SJCRH30 (cell line): ENCODE data around the gene SHISA9. TPM values are rescaled to one million over a fixed set of nuclear protein-coding genes. Genes with fewer than 3 reads are reported as not detected.

Source experiments
- DNase-seq, 2 experiments: peaks; one replicate each; pipeline ENCODE4 v3.0.0-alpha.2; 2015 to 2020
- H3K27ac ChIP-seq: fragments of 250-450 bp; sonication (Bioruptor Pico); 2 replicates; pipeline ENCODE4 v1.5.1; 2020; ENCODE audit warnings: mild to moderate bottlenecking, moderate library complexity
- H3K27me3 ChIP-seq: fragments of 250-450 bp; sonication (Bioruptor Pico); 2 replicates; pipeline ENCODE4 v1.5.1; 2020; ENCODE audit warnings: mild to moderate bottlenecking, moderate library complexity
- H3K36me3 ChIP-seq: fragments of 250-450 bp; sonication (Bioruptor Pico); 2 replicates; pipeline ENCODE4 v1.5.1; 2020; ENCODE audit warnings: mild to moderate bottlenecking, moderate library complexity
- H3K4me1 ChIP-seq: fragments of 250-450 bp; sonication (Bioruptor Pico); 2 replicates; pipeline ENCODE4 v1.5.1; 2020; ENCODE audit warnings: mild to moderate bottlenecking, moderate library complexity
- H3K4me3 ChIP-seq: fragments of 250-450 bp; sonication (Bioruptor Pico); 2 replicates; pipeline ENCODE4 v1.5.1; 2020; ENCODE audit warnings: mild to moderate bottlenecking, moderate library complexity
- H3K9me3 ChIP-seq: fragments of 250-450 bp; sonication (Bioruptor Pico); replicated peaks from 2 replicates; pipeline ENCODE4 v1.5.1; 2020; ENCODE audit warnings: mild to moderate bottlenecking, moderate library complexity
- total RNA-seq: library from RNA; depleted of rRNA; stranded (reverse); fragments of >200 nt; shearing (Covaris generic); gene quantifications from 2 replicates; pipeline ENCODE4 v1.2.3, GENCODE V29; 2014

SHISA9 gene
- total RNA-seq, 1 experiment from 2014 or later, result not detected

GRCh38 chr16:12881740-12882139 is 19.7 kb upstream of the SHISA9 start:
- Histone ChIP-seq H3K9me3 (no peaks in the 10 kb centered on the region), H3K27ac (no peak overlapping the region), H3K36me3 (no peaks in the 10 kb centered on the region), H3K4me3 (no peak overlapping the region), H3K4me1 (no peaks in the 10 kb centered on the region), H3K27me3 (no peaks in the 10 kb centered on the region)
- no peak for DNase-seq

- H3K27me3 ChIP-seq, result no peaks in the 10 kb centered on the region
- H3K27ac ChIP-seq, result no peak overlapping the region
Measured at GRCh38 chr16:12885742-12886141, 15.7 kb upstream of the SHISA9 start.

GRCh38 chr16:12891836-12892235 is 9.6 kb upstream of the SHISA9 start:
- H3K4me1 ChIP-seq, result no peaks in the 10 kb centered on the region
- no peaks in the 10 kb centered on the region for H3K36me3 ChIP-seq
- H3K27ac ChIP-seq, result no peak overlapping the region
- no peak overlapping the region for H3K4me3 ChIP-seq
- DNase-seq, result no peak
- H3K27me3 ChIP-seq, result no peaks in the 10 kb centered on the region
- no peaks in the 10 kb centered on the region for H3K9me3 ChIP-seq

More at GRCh38 chr16:12885742-12886141, 15.7 kb upstream of the SHISA9 start:
- Histone ChIP-seq H3K36me3 (no peaks in the 10 kb centered on the region), H3K4me1 (no peaks in the 10 kb centered on the region), H3K4me3 (no peak overlapping the region), H3K9me3 (no peaks in the 10 kb centered on the region)
- no peak for DNase-seq

DNA sequence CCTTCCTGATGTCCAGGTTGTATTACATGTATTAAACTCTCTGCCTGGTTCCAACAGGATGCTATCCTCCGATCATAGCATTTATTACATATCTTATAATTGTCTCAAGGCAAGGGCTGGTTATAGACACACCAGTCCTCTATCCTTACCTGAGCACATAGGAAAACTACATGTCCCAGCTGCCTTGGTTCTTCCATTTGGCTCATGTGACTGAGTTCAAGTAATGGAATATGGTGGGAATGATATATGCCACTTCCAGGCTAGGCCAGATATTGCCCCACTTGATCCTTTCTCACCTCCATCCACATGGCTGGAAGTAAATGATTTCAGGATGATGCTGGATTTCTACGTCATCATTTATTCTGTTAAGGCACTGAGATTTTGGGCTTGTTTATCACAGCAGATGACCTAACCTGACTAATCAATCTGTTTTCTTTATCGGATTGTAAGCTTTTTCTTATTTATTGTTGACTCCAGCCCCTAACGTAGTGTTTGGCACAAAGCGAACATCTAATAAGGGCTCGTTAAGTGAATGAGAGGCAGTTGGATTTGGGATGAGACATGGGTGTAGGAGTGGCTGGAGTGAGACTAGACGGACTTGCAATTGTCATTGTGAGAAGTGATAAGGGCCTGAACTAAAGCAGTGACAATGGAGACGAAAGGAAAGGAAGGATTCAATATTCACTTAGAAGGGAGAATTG is 8.2 kb upstream of the SHISA9 start:
- Histone ChIP-seq H3K27ac (no peak overlapping the region), H3K27me3 (no peaks in the 10 kb centered on the region), H3K4me3 (no peak overlapping the region), H3K36me3 (no peaks in the 10 kb centered on the region), H3K9me3 (no peaks in the 10 kb centered on the region), H3K4me1 (no peaks in the 10 kb centered on the region)
- no peak for DNase-seq

DNA sequence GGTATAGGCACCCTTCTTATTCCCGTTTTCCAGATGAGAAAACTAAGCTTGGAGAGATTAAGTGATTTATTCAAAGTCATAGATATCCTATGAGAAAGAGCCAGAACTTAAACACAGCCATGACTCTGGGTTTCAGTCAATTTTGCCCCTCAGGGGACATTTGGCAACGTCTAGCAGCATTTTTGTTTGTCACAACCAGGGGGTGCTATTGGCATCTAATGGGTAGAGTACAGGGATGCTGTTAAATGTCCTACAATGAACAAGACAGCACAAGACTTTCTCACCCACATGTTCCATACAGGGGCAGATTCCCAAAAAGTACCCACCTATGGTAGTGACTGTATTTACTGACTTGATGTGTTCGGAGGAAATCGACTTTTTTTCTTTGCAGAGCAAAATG is 4.8 kb upstream of the SHISA9 start:
- no peak overlapping the region for H3K4me3 ChIP-seq
- no peaks in the 10 kb centered on the region for H3K9me3 ChIP-seq
- peak in 1 of 2 experiments; percentile 61 for DNase-seq

DNA sequence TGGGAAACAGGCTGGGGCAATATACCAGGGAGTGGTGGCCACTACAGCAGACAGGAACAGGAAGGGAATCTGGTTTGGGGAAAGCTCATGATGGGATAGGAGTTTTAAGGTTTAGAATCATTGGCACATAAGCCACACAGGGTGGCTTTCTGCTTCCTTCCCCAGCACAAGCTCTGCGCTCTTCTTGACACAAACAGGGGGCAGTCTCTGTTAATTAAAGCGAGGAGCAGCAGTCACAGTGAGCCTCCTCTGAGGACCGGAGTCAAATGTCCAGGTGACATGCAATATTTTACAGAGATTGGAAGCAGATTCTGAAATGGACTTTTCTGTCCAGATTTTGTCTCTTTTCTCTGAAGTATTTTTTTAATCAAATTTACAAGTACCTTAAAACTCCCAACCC is 2.8 kb upstream of the SHISA9 start:
- no peak overlapping the region for H3K4me3 ChIP-seq
- H3K9me3 ChIP-seq, result no peaks in the 10 kb centered on the region
- no peaks in the 10 kb centered on the region for H3K36me3 ChIP-seq
- H3K4me1 ChIP-seq, result no peaks in the 10 kb centered on the region
- H3K27ac ChIP-seq, result no peak overlapping the region
- H3K27me3 ChIP-seq, result no peaks in the 10 kb centered on the region
- no peak for DNase-seq

More for the DNA sequence above, 4.8 kb upstream of the SHISA9 start:
- Histone ChIP-seq H3K27ac (no peak overlapping the region), H3K4me1 (no peaks in the 10 kb centered on the region), H3K27me3 (no peaks in the 10 kb centered on the region), H3K36me3 (no peaks in the 10 kb centered on the region)

DNA sequence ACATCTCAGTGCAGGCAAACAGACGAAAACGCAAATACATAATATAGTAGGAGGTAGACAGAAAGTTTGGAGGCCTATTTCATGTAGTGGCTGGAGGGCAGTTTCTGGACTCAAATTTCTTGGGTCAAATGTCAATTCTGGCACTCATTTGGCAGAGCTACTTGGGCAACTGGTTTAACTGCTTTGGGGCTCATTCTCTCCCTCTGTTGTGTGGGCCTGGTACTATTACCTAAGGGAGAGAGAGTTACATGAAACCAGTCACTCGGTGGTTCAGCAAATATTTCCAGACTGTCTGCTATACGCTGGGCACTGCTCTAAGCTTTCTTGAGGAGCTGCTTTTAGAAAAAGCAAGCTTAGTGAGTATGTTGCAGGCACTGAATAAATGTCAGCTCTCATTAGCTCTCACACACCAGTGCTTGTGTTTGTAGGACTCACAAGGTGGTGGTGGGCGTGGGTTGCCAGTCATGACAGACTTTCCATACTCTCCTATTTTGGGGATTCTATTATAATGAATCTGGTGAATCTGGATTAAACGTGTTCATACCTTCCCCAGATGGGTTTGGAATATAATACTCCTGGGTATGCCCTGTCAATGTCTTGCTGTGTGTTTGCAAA is 1.8 kb upstream of the SHISA9 start:
- Histone ChIP-seq H3K27me3 (no peaks in the 10 kb centered on the region), H3K4me3 (no peak overlapping the region)
- DNase-seq, result no peak

GRCh38 chr16:12900156-12900555 is 1.2 kb upstream of the SHISA9 start:
- DNase-seq, result no peak
- no peak overlapping the region for H3K27ac ChIP-seq
- no peaks in the 10 kb centered on the region for H3K9me3 ChIP-seq
- H3K36me3 ChIP-seq, result no peaks in the 10 kb centered on the region
- H3K27me3 ChIP-seq, result no peaks in the 10 kb centered on the region
- no peaks in the 10 kb centered on the region for H3K4me1 ChIP-seq
- H3K4me3 ChIP-seq, result no peak overlapping the region

More for the DNA sequence above, 1.8 kb upstream of the SHISA9 start:
- H3K9me3 ChIP-seq, result no peaks in the 10 kb centered on the region
- H3K27ac ChIP-seq, result no peak overlapping the region
- H3K36me3 ChIP-seq, result no peaks in the 10 kb centered on the region
- H3K4me1 ChIP-seq, result no peaks in the 10 kb centered on the region

DNA sequence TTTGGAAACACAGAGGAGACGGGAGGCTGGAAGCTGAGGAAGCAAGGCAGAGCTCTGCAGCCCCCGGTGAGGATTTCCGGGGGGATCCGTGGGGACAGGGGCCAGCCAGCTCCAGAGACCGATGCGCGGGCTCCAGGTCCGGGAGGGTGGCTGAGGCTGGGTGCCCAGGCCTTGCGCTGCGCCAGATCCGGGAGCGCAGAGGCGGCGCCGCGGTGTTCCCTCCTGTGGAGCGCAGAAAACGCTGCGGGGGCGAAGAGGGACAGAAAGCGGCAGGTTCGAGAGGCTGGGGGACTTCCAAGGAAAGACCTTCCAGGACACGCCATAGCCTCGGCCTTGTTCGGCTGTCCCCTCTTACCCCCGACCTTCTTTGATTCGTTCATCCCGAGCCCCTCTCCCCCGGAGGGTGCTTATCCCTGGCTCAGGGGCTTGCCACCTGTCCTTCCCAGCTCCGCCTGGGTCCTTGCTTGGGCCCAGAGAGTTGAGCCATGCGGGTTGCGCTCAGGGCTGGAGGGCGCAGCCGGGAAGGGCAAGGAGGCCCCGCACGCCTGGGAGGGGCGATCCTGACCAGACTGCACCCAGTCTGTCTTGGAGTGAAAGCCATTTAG is 697 bp upstream of the SHISA9 start:
- Histone ChIP-seq H3K36me3 (no peaks in the 10 kb centered on the region), H3K27ac (no peak overlapping the region), H3K27me3 (no peaks in the 10 kb centered on the region), H3K4me1 (no peaks in the 10 kb centered on the region), H3K9me3 (no peaks in the 10 kb centered on the region), H3K4me3 (no peak overlapping the region)
- DNase-seq, result no peak

- Histone ChIP-seq H3K9me3 (no peaks in the 10 kb centered on the region), H3K4me1 (no peaks in the 10 kb centered on the region), H3K27ac (no peak overlapping the region), H3K4me3 (no peak overlapping the region), H3K27me3 (no peaks in the 10 kb centered on the region), H3K36me3 (no peaks in the 10 kb centered on the region)
- DNase-seq, result no peak
Measured at GRCh38 chr16:12901204-12901596, 198 bp upstream of the SHISA9 start.

DNA sequence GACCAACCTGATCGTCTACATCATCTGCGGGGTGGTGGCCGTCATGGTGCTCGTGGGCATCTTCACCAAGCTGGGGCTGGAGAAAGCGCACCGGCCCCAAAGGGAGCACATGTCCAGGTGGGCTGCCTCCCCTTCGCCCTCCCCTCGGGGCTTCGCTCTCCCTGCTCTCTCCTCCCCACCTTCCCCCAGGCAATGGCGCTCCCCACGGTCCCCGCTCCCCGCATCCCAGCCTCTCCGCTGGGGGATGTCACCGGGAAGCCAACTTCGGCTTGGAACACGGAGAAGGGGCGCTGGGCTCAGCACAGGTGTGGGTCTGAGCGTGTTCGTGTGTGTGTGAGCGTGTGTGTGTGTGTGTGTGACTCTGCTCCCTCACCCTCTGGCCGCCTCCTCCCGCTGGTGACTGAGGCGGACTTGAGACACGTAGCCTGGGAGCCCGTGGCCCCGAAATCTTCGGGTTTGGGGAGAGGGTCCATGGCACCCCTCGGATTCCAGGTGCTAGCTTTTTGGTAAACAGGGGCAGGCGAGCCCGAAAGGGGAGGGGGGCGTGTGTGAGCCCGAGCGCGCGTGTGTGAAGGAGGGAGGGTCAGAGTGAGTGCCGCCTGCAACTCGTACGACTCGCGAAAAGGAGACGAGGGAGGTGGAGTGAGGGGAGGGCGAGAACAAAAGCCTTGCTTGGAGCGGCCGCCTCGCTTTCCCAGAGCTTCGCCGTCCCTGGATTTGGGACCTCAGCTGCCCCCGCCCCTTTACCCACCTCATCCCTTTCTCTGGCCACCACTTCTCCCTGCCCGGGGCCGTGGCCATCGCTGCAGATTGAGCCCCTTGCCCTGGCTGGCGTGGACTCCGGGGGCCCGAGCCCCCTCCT is 1.3 kb downstream of the SHISA9 start:
- Histone ChIP-seq H3K4me1 (no peaks in the 10 kb centered on the region), H3K36me3 (no peaks in the 10 kb centered on the region), H3K9me3 (no peaks in the 10 kb centered on the region), H3K27me3 (no peaks in the 10 kb centered on the region), H3K4me3 (no peak overlapping the region), H3K27ac (no peak overlapping the region)
- DNase-seq, result no peak

DNA sequence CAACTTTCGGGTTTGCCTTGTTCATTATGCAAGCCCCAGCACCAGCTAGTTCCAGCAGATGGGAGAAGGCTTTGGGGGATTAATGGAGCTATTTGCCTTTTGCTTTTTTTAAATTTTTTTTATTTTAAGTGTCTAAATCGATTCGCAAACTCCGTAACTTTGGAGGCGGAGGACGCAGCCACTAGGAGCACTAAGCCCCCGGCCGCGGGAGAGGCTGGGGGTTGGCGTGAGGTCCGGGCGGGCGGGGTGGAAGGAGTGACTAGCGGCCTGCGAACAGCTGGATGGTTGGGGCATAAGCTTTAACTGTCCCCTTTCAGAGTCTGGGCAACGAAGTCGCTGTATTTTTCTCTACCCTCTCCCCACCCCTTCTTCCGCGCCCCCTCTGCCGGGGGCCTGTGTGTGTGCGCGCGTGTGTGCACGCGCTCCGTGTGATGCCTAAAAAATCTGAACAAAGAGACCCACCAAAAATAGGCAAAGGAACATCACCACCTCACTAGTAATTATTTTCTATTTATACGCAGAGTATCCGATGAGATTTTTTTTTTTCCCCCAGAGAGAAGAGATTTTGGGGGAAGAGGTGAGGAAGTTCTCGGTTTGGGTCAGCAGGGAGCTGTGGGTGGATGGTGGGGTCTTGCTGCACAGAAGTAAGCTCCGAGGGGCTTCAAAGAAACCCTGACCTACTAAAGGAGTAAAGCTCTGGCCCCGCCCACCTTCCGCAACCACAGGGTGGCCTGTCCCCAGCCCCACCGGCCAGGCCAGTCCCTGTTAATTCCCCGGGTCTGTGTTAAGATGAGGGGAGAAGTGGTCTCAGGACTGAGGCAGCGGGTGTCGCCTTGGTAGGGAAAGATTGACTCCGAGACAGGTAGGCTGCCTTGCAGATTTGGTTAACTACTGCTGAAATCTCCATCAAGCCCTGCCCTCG is 2.3 kb downstream of the SHISA9 start:
- no peak for DNase-seq

GRCh38 chr16:12904329-12904671 is 2.9 kb downstream of the SHISA9 start:
- Histone ChIP-seq H3K4me1 (no peaks in the 10 kb centered on the region), H3K9me3 (no peaks in the 10 kb centered on the region), H3K27me3 (no peaks in the 10 kb centered on the region), H3K36me3 (no peaks in the 10 kb centered on the region), H3K27ac (no peak overlapping the region), H3K4me3 (no peak overlapping the region)
- no peak for DNase-seq

More for the DNA sequence above, 2.3 kb downstream of the SHISA9 start:
- Histone ChIP-seq H3K4me3 (no peak overlapping the region), H3K36me3 (no peaks in the 10 kb centered on the region), H3K27me3 (no peaks in the 10 kb centered on the region), H3K27ac (no peak overlapping the region), H3K4me1 (no peaks in the 10 kb centered on the region), H3K9me3 (no peaks in the 10 kb centered on the region)

GRCh38 chr16:12906271-12906670 is 4.9 kb downstream of the SHISA9 start:
- H3K9me3 ChIP-seq, result no peaks in the 10 kb centered on the region
- H3K4me1 ChIP-seq, result no peaks in the 10 kb centered on the region
- no peak for DNase-seq
- H3K36me3 ChIP-seq, result no peaks in the 10 kb centered on the region
- H3K27ac ChIP-seq, result no peak overlapping the region
- no peak overlapping the region for H3K4me3 ChIP-seq
- no peaks in the 10 kb centered on the region for H3K27me3 ChIP-seq
